IMR-90 (cell line): Measurements from ENCODE around the gene INKA1. TPM values are rescaled to one million over a fixed set of nuclear protein-coding genes. Genes with fewer than 3 reads are reported as not detected.

ENCODE experiments used
- ATAC-seq: fragments of 200-7000 bp; cut with Tn5 transposase; 2 replicates; pipeline ENCODE4 v1.9.1; 2020; ENCODE audit warnings: low read depth, mild to moderate bottlenecking, moderate library complexity
- BruUV-seq: library from RNA; stranded (reverse); fragments of 400-500 nt; replicated peaks from 2 replicates; lab custom pipeline; 2021; lab: Mats Ljungman, UMichigan
- CTCF ChIA-PET: fragments of 300-600 bp; formaldehyde crosslinking; extraction: SDS; loops from one replicate; lab custom pipeline; 2021; ENCODE audit warnings: antibody characterized with exemption; lab: Yijun Ruan, JAX
- POLR2A ChIA-PET: fragments of 300-600 bp; sonication (Branson Sonifier 250); formaldehyde crosslinking; loops from one replicate; lab custom pipeline; 2022; ENCODE audit warnings: antibody characterized with exemption; ENCODE audit not compliant: unreplicated experiment; lab: Charles Lee
- DNase-seq: peaks from one replicate; pipeline ENCODE4 v3.0.0; 2013
- H2AFZ ChIP-seq: replicated peaks from 2 replicates; pipeline ENCODE3; 2013; ENCODE audit warnings: low read length, mild to moderate bottlenecking; ENCODE audit not compliant: poor library complexity
- H2AK5ac ChIP-seq: 2 replicates; pipeline ENCODE4 v1.6.1; 2013; ENCODE audit warnings: low read depth, low read length, inconsistent platforms
- H2AK9ac ChIP-seq: replicated peaks from 2 replicates; pipeline ENCODE3; 2013; ENCODE audit warnings: mild to moderate bottlenecking, low read depth, low read length, moderate library complexity; ENCODE audit not compliant: poor library complexity
- H2BK120ac ChIP-seq: 2 replicates; pipeline ENCODE4 v1.6.1; 2013; ENCODE audit warnings: low read depth, low read length, inconsistent platforms
- H2BK15ac ChIP-seq: 3 replicates; pipeline ENCODE4 v1.6.1; 2013; ENCODE audit warnings: low read depth, low read length, inconsistent platforms
- H2BK20ac ChIP-seq: 2 replicates; pipeline ENCODE4 v1.6.1; 2013; ENCODE audit warnings: low read depth, mild to moderate bottlenecking, inconsistent platforms, low read length, moderate library complexity
- H2BK5ac ChIP-seq: 2 replicates; pipeline ENCODE4 v1.6.1; 2013; ENCODE audit warnings: mild to moderate bottlenecking, low read depth, low read length, inconsistent platforms; ENCODE audit not compliant: poor library complexity, severe bottlenecking
- H3K14ac ChIP-seq: replicated peaks from 2 replicates; pipeline ENCODE4 v1.6.1; 2013; ENCODE audit warnings: low read depth, low read length, inconsistent platforms
- H3K18ac ChIP-seq: 2 replicates; pipeline ENCODE4 v1.6.1; 2013; ENCODE audit warnings: low read depth, low read length, control low read depth
- H3K23ac ChIP-seq: 2 replicates; pipeline ENCODE4 v1.6.1; 2013; ENCODE audit warnings: low read depth, low read length, inconsistent platforms
- H3K27ac ChIP-seq: 2 replicates; pipeline ENCODE4 v1.5.1; 2013; ENCODE audit warnings: mild to moderate bottlenecking, control low read depth, low read length; ENCODE audit not compliant: insufficient read depth
- H3K27me3 ChIP-seq: 2 replicates; pipeline ENCODE4 v1.6.1; 2013; ENCODE audit warnings: low read length; ENCODE audit not compliant: control insufficient read depth, insufficient read depth
- H3K36me3 ChIP-seq: 2 replicates; pipeline ENCODE4 v1.6.1; 2013; ENCODE audit warnings: low read length, mixed read lengths; ENCODE audit not compliant: control insufficient read depth, insufficient read depth
- H3K4ac ChIP-seq: 2 replicates; pipeline ENCODE4 v1.6.1; 2013; ENCODE audit warnings: low read depth, low read length, inconsistent platforms
- H3K4me1 ChIP-seq: 2 replicates; pipeline ENCODE4 v1.6.1; 2013; ENCODE audit warnings: low read length, mixed read lengths; ENCODE audit not compliant: control insufficient read depth, insufficient read depth
- H3K4me2 ChIP-seq: 2 replicates; pipeline ENCODE4 v1.6.1; 2013; ENCODE audit warnings: low read depth, mild to moderate bottlenecking, control low read depth, low read length, moderate library complexity
- H3K4me3 ChIP-seq: 2 replicates; pipeline ENCODE4 v1.5.1; 2013; ENCODE audit warnings: low read depth, mild to moderate bottlenecking, control low read depth, low read length, moderate library complexity; ENCODE audit not compliant: insufficient read depth
- H3K56ac ChIP-seq: 2 replicates; pipeline ENCODE4 v1.6.1; 2013; ENCODE audit warnings: low read length, inconsistent platforms; ENCODE audit not compliant: insufficient read depth; ENCODE audit errors: extremely low read depth
- H3K79me1 ChIP-seq, 2 experiments: 2 replicates each; pipeline ENCODE4 v1.6.1; 2013; ENCODE audit warnings: low read length in 2 of 2, inconsistent platforms in 1 of 2, low read depth in 1 of 2
- H3K9ac ChIP-seq: 2 replicates; pipeline ENCODE4 v1.6.1; 2013; ENCODE audit warnings: low read depth, low read length, control low read depth
- H3K9me1 ChIP-seq: 2 replicates; pipeline ENCODE4 v1.6.1; 2013; ENCODE audit warnings: low read length, inconsistent platforms; ENCODE audit not compliant: insufficient read depth
- H3K9me3 ChIP-seq: 2 replicates; pipeline ENCODE4 v1.6.1; 2013; ENCODE audit warnings: low read length; ENCODE audit not compliant: control insufficient read depth, insufficient read depth
- H4K20me1 ChIP-seq: 2 replicates; pipeline ENCODE4 v1.6.1; 2013; ENCODE audit warnings: low read length, inconsistent platforms; ENCODE audit not compliant: insufficient read depth
- H4K5ac ChIP-seq: 2 replicates; pipeline ENCODE4 v1.6.1; 2013; ENCODE audit warnings: mild to moderate bottlenecking, low read depth, low read length, control low read depth
- H4K8ac ChIP-seq, 2 experiments: 2 replicates each; pipeline ENCODE4 v1.6.1; 2013; ENCODE audit warnings: low read depth in 2 of 2, low read length in 2 of 2, control low read depth in 1 of 2, inconsistent platforms in 1 of 2
- H4K91ac ChIP-seq: 2 replicates; pipeline ENCODE4 v1.6.1; 2013; ENCODE audit warnings: low read depth, low read length, inconsistent platforms; ENCODE audit not compliant: insufficient read depth
- MAZ ChIP-seq: IDR thresholded peaks from 2 replicates; pipeline ENCODE4 v1.6.1; 2012; ENCODE audit warnings: low read depth, mild to moderate bottlenecking, low read length, improper control_type of control experiment, moderate library complexity, borderline replicate concordance
- MXI1 ChIP-seq: IDR thresholded peaks from 2 replicates; pipeline ENCODE4 v1.6.1; 2012; ENCODE audit warnings: low read depth, mild to moderate bottlenecking, low read length, moderate library complexity, borderline replicate concordance
- NFE2L2 ChIP-seq: fragments of 150-350 bp; IDR thresholded peaks from 2 replicates; pipeline ENCODE4 v1.6.1; 2016; ENCODE audit warnings: low read depth, mild to moderate bottlenecking, low read length
- POLR2A ChIP-seq: IDR thresholded peaks from 2 replicates; pipeline ENCODE4 v1.6.1; 2012; ENCODE audit warnings: mild to moderate bottlenecking, low read depth, low read length
- WGBS, 2 experiments: methylation state at CpG; one replicate each; pipeline versions ENCODE4 v1.1.5 to v1.1.7; 2013; ENCODE audit warnings: missing lambda C conversion rate in 2 of 2; ENCODE audit not compliant: insufficient read length in 1 of 2; ENCODE audit errors: extremely low coverage in 2 of 2; 5-methylcytosine and 5-hydroxymethylcytosine counted together
- dilution Hi-C: fragments of 300-500 bp; cut with HindIII; formaldehyde crosslinking; loops from one replicate; pipeline ENCODE4 v1.14.3; 2018; ENCODE audit warnings: low sequenced_read_pairs; ENCODE audit not compliant: unreplicated experiment
- in situ Hi-C: fragments of 300-500 bp; cut with MboI; formaldehyde crosslinking; loops from 3 replicates; pipeline ENCODE4 v1.14.3; 2019; ENCODE audit warnings: low sequenced_read_pairs, inconsistent platforms, mixed read lengths
- intact Hi-C: fragments of 100-400 bp; cut with micrococcal nuclease; formaldehyde crosslinking; loops from 2 replicates; pipeline ENCODE4 v1.10.0; 2022
- polyA plus RNA-seq, 3 experiments: library from polyadenylated mRNA; depleted of rRNA; stranded (reverse); fragments of >200 nt; gene quantifications; 2 replicates each; pipeline ENCODE4 v1.2.3, GENCODE V29; 2012; ENCODE audit warnings: low replicate concordance in 1 of 3
- total RNA-seq: library from RNA; depleted of rRNA; stranded (reverse); fragments of >200 nt; gene quantifications from 2 replicates; pipeline ENCODE4 v1.2.3, GENCODE V29; 2012

Gene INKA1
- total and polyA plus RNA-seq, 2 of the 4 experiments (the other 2 are of a cell fraction): 2.3 to 4.5 TPM

DNA sequence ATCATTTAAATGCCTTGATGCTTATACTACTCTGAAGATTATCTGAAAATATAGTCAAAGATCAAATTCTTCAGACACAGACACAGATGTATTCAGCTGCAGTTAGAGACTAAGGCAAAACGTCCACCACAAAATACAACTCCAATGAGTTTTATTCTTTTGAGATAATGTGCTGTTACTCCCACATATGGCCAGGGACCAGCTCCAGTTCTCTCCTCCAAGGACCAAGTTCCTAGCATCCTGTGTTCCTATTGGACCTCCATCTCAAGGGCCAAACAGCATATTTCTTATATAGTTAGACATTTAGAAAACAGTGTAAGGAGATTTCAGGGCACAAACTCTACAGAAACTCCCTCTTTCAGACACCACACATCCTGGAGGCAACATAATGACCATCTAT, 43.8 kb upstream of the INKA1 start:
- Histone ChIP-seq H3K27me3 (no peaks in the 10 kb centered on the region), H3K36me3 (peaks cover 5% of the 10 kb centered on the region), H3K27ac (no peak overlapping the region), H3K23ac (no peak overlapping the region), H3K4ac (no peak overlapping the region), H3K4me1 (no peaks in the 10 kb centered on the region), H2BK5ac (no peak overlapping the region), H3K9me3 (no peaks in the 10 kb centered on the region), H4K8ac (no peak overlapping the region), H2BK120ac (no peak overlapping the region), H3K79me1 (peaks cover 43 to 65% of the 10 kb centered on the region in 2 experiments), H2AK5ac (no peak overlapping the region), H3K56ac (no peak overlapping the region), H2BK15ac (no peak overlapping the region), H3K18ac (no peak overlapping the region), H3K9me1 (peaks cover 7% of the 10 kb centered on the region; the same call in 1 of the 2 replicates), H3K14ac (no peak overlapping the region), H4K91ac (no peak overlapping the region), H3K9ac (no peak overlapping the region), H4K20me1 (peaks cover 62% of the 10 kb centered on the region), H4K5ac (no peak overlapping the region), H2BK20ac (no peak overlapping the region), H3K4me2 (no peak overlapping the region), H2AK9ac (no peak overlapping the region), H3K4me3 (no peak overlapping the region), H2AFZ (no peak overlapping the region)
- WGBS, 2 experiments: no CpG with 5 or more reads among the region's 1 CpG
- no peak for DNase-seq
- ChIA-PET CTCF (interaction anchor here (0.6 kb wide), 1 partner anchor 11 kb away, joined by 3 read pairs; no protein-coding TSS in a partner anchor), POLR2A (no interaction called here)
- in situ Hi-C loops (no loop called here), dilution Hi-C loops (no loop called here), intact Hi-C loops (no loop called here)
- peak; percentile 35; the same call in 1 of the 2 replicates for ATAC-seq
- BruUV-seq: no TSS peak
- TF ChIP-seq NFE2L2 (no peak), POLR2A (no peak), MAZ (no peak), MXI1 (no peak)
